Activated T-helper 17 cell treated with anti-CD3 and anti-CD28 coated beads, Interleukin-2, amount 50 U/mL, for 72 hours (primary cell): ENCODE measurements around the gene PCNX1. TPM values are rescaled to one million over a fixed set of nuclear protein-coding genes. Genes with fewer than 3 reads are reported as not detected.
"Not testable (repeated sequence)": the region's sequence is repeated elsewhere in the genome, so short reads cannot be mapped to it uniquely, and the experiment has no call there.

Source experiments
- ATAC-seq: fragments of 150-1000 bp; cut with Tn5 transposase; replicated peaks from 2 replicates; pipeline ENCODE4 v1.10.0; 2021; ENCODE audit warnings: mild to moderate bottlenecking, moderate library complexity
- H3K27ac Mint-ChIP-seq: one replicate; pipeline ENCODE4 v1.8.0; 2022; ENCODE audit warnings: mixed read lengths
- H3K27me3 Mint-ChIP-seq: one replicate; pipeline ENCODE4 v1.8.0; 2022; ENCODE audit warnings: mixed read lengths
- H3K36me3 Mint-ChIP-seq: one replicate; pipeline ENCODE4 v1.8.0; 2022; ENCODE audit warnings: low read depth, mild to moderate bottlenecking, mixed read lengths
- H3K4me1 Mint-ChIP-seq: one replicate; pipeline ENCODE4 v1.8.0; 2022; ENCODE audit warnings: mixed read lengths
- H3K4me3 Mint-ChIP-seq: one replicate; pipeline ENCODE4 v1.8.0; 2022; ENCODE audit warnings: mild to moderate bottlenecking, mixed read lengths
- H3K9me3 Mint-ChIP-seq: one replicate; pipeline ENCODE4 v1.8.0; 2022; ENCODE audit warnings: mixed read lengths
- total RNA-seq, 2 donors: library from RNA; stranded (reverse); gene quantifications; one replicate each; pipeline ENCODE4 v1.2.3, GENCODE V29; 2022

Gene PCNX1
- total RNA-seq, 2 donors from 2014 or later = 52.1 to 82.0 TPM

DNA sequence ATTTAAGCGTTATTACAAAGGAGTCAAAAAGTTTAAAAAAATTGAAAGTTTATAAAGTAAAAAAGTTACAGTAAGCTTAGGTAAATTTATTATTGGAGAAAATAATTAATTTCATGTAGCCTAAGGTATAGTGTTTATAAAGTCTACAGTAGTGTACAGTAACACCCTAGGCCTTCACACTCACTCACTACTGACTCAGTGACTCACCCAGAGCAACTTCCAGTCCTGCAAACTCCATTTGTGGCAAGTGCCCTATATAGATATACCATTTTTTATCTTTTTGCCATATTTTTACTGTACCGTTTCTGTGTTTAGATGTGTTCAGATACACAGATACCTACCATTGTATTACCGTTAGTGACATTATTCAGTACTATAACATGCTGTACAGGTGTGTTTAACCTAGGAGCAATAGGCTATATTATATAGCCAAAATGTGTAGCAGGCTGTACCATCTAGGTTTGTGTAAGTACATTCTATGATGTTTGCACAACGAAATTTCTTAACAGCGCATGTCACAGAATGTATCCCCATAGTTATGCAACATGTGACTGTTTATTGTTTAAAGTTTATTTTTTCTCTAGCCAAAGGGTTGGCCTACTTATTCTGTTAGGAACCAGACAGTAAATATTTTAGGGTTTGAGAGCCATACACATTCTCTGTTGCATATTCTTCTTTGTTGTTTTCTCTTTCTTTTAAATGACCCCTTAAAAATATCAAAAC lies 155.5 kb downstream of the PCNX1 start:
- Mint-ChIP-seq H3K27ac (no peak overlapping the region), H3K36me3 (peaks cover 97% of the 10 kb centered on the region), H3K27me3 (no peaks in the 10 kb centered on the region), H3K9me3 (no peaks in the 10 kb centered on the region), H3K4me1 (peaks cover 9% of the 10 kb centered on the region), H3K4me3 (no peak overlapping the region)
- ATAC-seq = no peak

GRCh38 chr14:71063351-71063750 lies 156.1 kb downstream of the PCNX1 start:
- peaks cover 9% of the 10 kb centered on the region for H3K4me1 Mint-ChIP-seq
- no peaks in the 10 kb centered on the region for H3K27me3 Mint-ChIP-seq
- peaks cover 96% of the 10 kb centered on the region for H3K36me3 Mint-ChIP-seq

GRCh38 chr14:71064747-71065146 lies 157.5 kb downstream of the PCNX1 start:
- not testable (repeated sequence) for ATAC-seq, H3K4me3 Mint-ChIP-seq, H3K4me1 Mint-ChIP-seq, H3K27ac Mint-ChIP-seq, H3K9me3 Mint-ChIP-seq, H3K27me3 Mint-ChIP-seq
- H3K36me3 Mint-ChIP-seq = peaks cover 91% of the 10 kb centered on the region

More at GRCh38 chr14:71063351-71063750, 156.1 kb downstream of the PCNX1 start:
- ATAC-seq = no peak
- Mint-ChIP-seq H3K4me3 (no peak overlapping the region), H3K27ac (no peak overlapping the region), H3K9me3 (no peaks in the 10 kb centered on the region)

- Mint-ChIP-seq H3K9me3 (no peaks in the 10 kb centered on the region), H3K4me1 (peaks cover 12% of the 10 kb centered on the region), H3K36me3 (peaks cover 93% of the 10 kb centered on the region), H3K27me3 (no peaks in the 10 kb centered on the region), H3K27ac (peak overlapping the region; percentile 63), H3K4me3 (no peak overlapping the region)
- no peak for ATAC-seq
Measured at GRCh38 chr14:71070169-71070568, 162.9 kb downstream of the PCNX1 start.

- Mint-ChIP-seq H3K27ac (peak overlapping the region; percentile 63), H3K36me3 (peaks cover 92% of the 10 kb centered on the region), H3K4me1 (peaks cover 12% of the 10 kb centered on the region), H3K9me3 (no peaks in the 10 kb centered on the region), H3K27me3 (no peaks in the 10 kb centered on the region), H3K4me3 (no peak overlapping the region)
- ATAC-seq = no peak
Measured at GRCh38 chr14:71071042-71071441, 163.8 kb downstream of the PCNX1 start.

DNA sequence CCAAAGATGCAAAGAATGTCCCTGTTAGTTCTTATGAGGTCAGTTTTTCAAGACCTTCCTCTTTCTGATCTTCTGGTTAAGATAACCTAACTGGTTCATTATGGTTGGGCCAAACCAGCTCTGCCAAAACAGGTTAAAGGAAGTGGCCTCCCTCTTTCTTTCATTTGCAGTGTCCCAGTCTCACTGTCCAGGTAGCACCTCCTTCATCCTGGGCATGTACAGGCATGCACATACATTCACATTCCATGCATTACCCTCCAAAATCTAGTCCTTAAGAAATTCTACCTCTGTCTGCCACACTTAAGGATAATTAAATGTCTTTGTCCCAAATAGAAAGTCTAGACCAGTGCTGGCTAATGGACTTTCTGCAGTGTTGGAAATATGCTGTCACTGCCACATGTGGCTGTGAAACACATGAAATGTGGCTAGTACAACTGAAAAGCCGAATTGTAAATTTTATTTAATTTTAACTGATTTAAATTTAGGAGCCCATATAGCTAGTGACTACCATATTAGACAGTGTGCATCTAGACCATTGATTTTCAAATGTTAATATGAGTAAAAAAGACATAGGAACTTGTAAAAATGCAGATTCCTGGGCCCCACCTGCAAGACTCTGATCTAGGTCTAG lies 169.3 kb downstream of the PCNX1 start:
- no peak for ATAC-seq
- Mint-ChIP-seq H3K27me3 (no peaks in the 10 kb centered on the region), H3K4me3 (no peak overlapping the region), H3K36me3 (peaks cover 98% of the 10 kb centered on the region), H3K27ac (peak overlapping the region; percentile 33), H3K9me3 (peaks cover 4% of the 10 kb centered on the region), H3K4me1 (peaks cover 27% of the 10 kb centered on the region)

GRCh38 chr14:71078500-71078899 lies 171.2 kb downstream of the PCNX1 start:
- Mint-ChIP-seq H3K9me3 (peaks cover 4% of the 10 kb centered on the region), H3K4me3 (no peak overlapping the region), H3K27ac (peak overlapping the region; percentile 50), H3K4me1 (peaks cover 27% of the 10 kb centered on the region), H3K27me3 (no peaks in the 10 kb centered on the region), H3K36me3 (peaks cover 99% of the 10 kb centered on the region)
- ATAC-seq = no peak

GRCh38 chr14:71086567-71086966 lies 179.3 kb downstream of the PCNX1 start:
- Mint-ChIP-seq H3K36me3 (peaks cover 95% of the 10 kb centered on the region), H3K4me3 (no peak overlapping the region), H3K27ac (peak overlapping the region; percentile 71), H3K9me3 (no peaks in the 10 kb centered on the region), H3K27me3 (no peaks in the 10 kb centered on the region), H3K4me1 (peaks cover 11% of the 10 kb centered on the region)
- no peak for ATAC-seq

GRCh38 chr14:71089971-71090370 lies 182.7 kb downstream of the PCNX1 start:
- no peak overlapping the region for H3K27ac Mint-ChIP-seq
- no peaks in the 10 kb centered on the region for H3K27me3 Mint-ChIP-seq
- no peaks in the 10 kb centered on the region for H3K9me3 Mint-ChIP-seq
- no peak overlapping the region for H3K4me3 Mint-ChIP-seq
- H3K36me3 Mint-ChIP-seq = peaks cover 99% of the 10 kb centered on the region
- no peak for ATAC-seq
- peaks cover 5% of the 10 kb centered on the region for H3K4me1 Mint-ChIP-seq

DNA sequence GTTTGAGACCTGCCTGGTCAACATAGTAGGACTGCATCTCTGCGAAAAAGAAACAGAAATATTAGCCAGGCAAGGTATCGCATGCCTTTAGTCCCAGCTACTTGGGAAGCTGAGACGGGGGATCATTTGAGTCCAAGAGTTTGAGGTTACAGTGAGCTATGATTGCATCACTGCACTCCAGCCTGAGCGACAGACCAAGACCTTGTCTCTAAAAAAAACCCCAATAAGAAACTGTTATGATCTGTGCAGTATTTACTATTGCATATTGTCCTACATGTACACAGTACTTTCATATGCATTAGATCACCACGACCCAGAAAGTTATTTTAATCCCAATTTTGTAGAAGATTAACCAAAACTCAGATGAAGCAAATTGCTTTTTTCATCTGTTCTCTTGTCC lies 187.5 kb downstream of the PCNX1 start:
- Mint-ChIP-seq H3K36me3 (peaks cover 77% of the 10 kb centered on the region), H3K27me3 (no peaks in the 10 kb centered on the region), H3K27ac (no peak overlapping the region), H3K4me3 (no peak overlapping the region), H3K4me1 (peaks cover 11% of the 10 kb centered on the region), H3K9me3 (peaks cover 3% of the 10 kb centered on the region)
- ATAC-seq = no peak

GRCh38 chr14:71096947-71097346 lies 189.7 kb downstream of the PCNX1 start:
- no peak overlapping the region for H3K4me3 Mint-ChIP-seq
- no peak for ATAC-seq
- H3K27ac Mint-ChIP-seq = no peak overlapping the region
- peaks cover 79% of the 10 kb centered on the region for H3K36me3 Mint-ChIP-seq
- H3K9me3 Mint-ChIP-seq = peaks cover 3% of the 10 kb centered on the region
- H3K27me3 Mint-ChIP-seq = no peaks in the 10 kb centered on the region
- H3K4me1 Mint-ChIP-seq = peaks cover 11% of the 10 kb centered on the region

DNA sequence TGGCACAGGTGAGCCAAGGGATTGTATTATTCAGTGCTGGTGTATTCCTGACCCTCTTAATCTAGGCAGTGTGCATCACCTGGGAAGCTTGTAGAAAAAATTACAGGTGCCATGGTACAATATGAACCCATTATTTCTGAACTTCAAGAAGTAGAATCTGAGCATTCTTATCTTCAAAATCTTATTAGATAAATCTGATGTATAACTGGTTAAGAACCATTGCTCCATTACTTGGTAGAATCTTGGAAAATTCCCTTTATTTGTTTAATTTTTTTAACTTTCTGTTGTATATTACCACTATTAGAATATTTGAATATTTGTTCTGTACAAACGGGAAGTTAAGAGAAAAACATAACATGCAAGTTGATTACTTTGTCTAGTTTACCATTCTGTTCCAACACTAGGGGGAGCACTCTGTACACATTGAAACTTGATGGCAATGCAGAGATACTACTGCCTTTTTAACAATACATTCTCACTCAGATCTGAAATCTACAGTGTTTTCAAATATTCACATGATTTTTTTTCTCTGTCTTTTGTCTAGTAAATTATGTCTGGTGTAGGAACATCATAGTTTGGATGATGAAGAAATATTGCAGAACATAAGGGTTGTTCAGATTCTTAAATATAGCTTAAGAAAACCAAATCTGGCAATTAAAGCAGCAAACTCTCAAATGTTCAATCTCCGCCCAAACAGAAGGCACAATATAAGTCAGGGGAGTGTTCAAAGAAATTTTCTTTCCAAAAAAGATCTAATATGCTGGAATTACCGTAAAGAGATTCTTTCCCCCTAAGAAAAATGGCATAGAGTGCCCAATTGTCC lies 196.6 kb downstream of the PCNX1 start:
- Mint-ChIP-seq H3K4me3 (no peak overlapping the region), H3K27me3 (no peaks in the 10 kb centered on the region), H3K36me3 (peaks cover 93% of the 10 kb centered on the region), H3K27ac (no peak overlapping the region), H3K4me1 (peaks cover 5% of the 10 kb centered on the region), H3K9me3 (no peaks in the 10 kb centered on the region)
- peak; percentile 34 for ATAC-seq

DNA sequence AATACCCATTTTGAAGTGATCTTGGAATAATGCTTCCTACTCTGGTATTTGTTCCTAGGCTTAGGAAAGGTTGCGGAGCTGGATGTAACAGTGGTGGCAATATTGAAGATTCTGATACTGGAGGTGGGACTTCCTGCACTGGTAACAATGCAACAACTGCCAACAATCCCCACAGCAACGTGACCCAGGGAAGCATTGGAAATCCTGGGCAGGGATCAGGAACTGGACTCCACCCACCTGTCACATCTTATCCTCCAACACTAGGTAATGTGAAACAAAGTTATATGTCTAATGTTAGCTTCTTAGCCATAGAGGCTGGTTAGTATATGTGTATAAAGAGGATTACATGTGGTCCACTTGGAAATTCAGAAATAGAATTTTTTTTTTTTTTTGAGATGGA lies 197.9 kb downstream of the PCNX1 start:
- no peaks in the 10 kb centered on the region for H3K27me3 Mint-ChIP-seq
- H3K4me1 Mint-ChIP-seq = peaks cover 5% of the 10 kb centered on the region
- no peak overlapping the region for H3K27ac Mint-ChIP-seq

GRCh38 chr14:71107921-71108320 lies 200.7 kb downstream of the PCNX1 start:
- H3K27me3 Mint-ChIP-seq = no peaks in the 10 kb centered on the region
- peak overlapping the region; percentile 70 for H3K27ac Mint-ChIP-seq
- no peak overlapping the region for H3K4me3 Mint-ChIP-seq
- H3K4me1 Mint-ChIP-seq = peaks cover 5% of the 10 kb centered on the region
- H3K36me3 Mint-ChIP-seq = peaks cover 100% of the 10 kb centered on the region
- ATAC-seq = peak; percentile 72
- no peaks in the 10 kb centered on the region for H3K9me3 Mint-ChIP-seq

More for the DNA sequence above, 197.9 kb downstream of the PCNX1 start:
- Mint-ChIP-seq H3K4me3 (no peak overlapping the region), H3K36me3 (peaks cover 100% of the 10 kb centered on the region), H3K9me3 (no peaks in the 10 kb centered on the region)
- no peak for ATAC-seq
